SH-SY5Y (cell line): Measurements from ENCODE around the gene CCL17.

Source experiments
- GATA2 ChIP-seq: IDR thresholded peaks from 2 replicates; pipeline ENCODE4 v1.6.1; 2011; ENCODE audit warnings: mild to moderate bottlenecking, low read depth, low read length
- GATA3 ChIP-seq: IDR thresholded peaks from 2 replicates; pipeline ENCODE4 v1.6.1; 2011; ENCODE audit warnings: low read depth, mild to moderate bottlenecking, low read length, moderate library complexity

- TF ChIP-seq GATA3 (no peak), GATA2 (no peak)
Observed at GRCh38 chr16:57419506-57419905, 14.9 kb downstream of the CCL17 start.
